ENCODE results near the gene ARMC8.
A peak's percentile ranks its signal among the peaks of the same experiment; 100 is the strongest.

Gene ARMC8

GRCh38 chr3:138187296-138188012 lies at the start of gene ARMC8:
Gene ARMC8, plus strand, starts transcription at chr3:138187301. Its CDS starts 254 bp downstream, at chr3:138187555.
- TF ChIP-seq EZH2 (IDR thresholded peaks at IDR 0.05; ENCODE audit: borderline replicate concordance, low read length) (no peak), CTCF (IDR thresholded peaks at IDR 0.05; ENCODE audit: low read length) (no peak)
- H3F3A ChIP-seq (ENCODE audit: insufficient read depth, low read length): no peaks in the 10 kb centered on the region
- no peaks in the 10 kb centered on the region for H3K27me3 ChIP-seq (ENCODE audit: insufficient read depth, low read length)
- H3K9ac ChIP-seq (ENCODE audit: low read length): peak within 1 kb of the TSS; percentile 72
- no peaks in the 10 kb centered on the region for H3K9me3 ChIP-seq (ENCODE audit: low read length)
- H3K4me2 ChIP-seq (ENCODE audit: low read length): peak within 1 kb of the TSS; percentile 68
- no peaks in the 10 kb centered on the region for H4K20me1 ChIP-seq (ENCODE audit: insufficient read depth, low read length)
- H2AFZ ChIP-seq (ENCODE audit: low read length): peak within 1 kb of the TSS; percentile 66
- H3K36me3 ChIP-seq (ENCODE audit: insufficient read depth, low read length): peaks cover 22% of the 10 kb centered on the region
- H3K79me2 ChIP-seq (ENCODE audit: insufficient read depth, low read length): peaks cover 48% of the 10 kb centered on the region
- H3K4me3 ChIP-seq (ENCODE audit: low read depth, low read length, poor library complexity, severe bottlenecking): peak within 1 kb of the TSS; percentile 91
- no peaks in the 10 kb centered on the region for H3K9me2 ChIP-seq (ENCODE audit: low read depth, low read length)
- peak within 1 kb of the TSS; percentile 57 for H3K27ac ChIP-seq (ENCODE audit: low read depth, low read length, poor library complexity, severe bottlenecking)
- peaks cover 25% of the 10 kb centered on the region for H3K4me1 ChIP-seq (ENCODE audit: insufficient read depth, low read length, severe bottlenecking)

- H3K27ac ChIP-seq (ENCODE audit: low read depth, low read length, poor library complexity, severe bottlenecking): no peak overlapping the region
- H2AFZ ChIP-seq (ENCODE audit: low read length): no peak overlapping the region
- H3K9ac ChIP-seq (ENCODE audit: low read length): no peak overlapping the region
- H3K27me3 ChIP-seq (ENCODE audit: insufficient read depth, low read length): no peaks in the 10 kb centered on the region
- no peaks in the 10 kb centered on the region for H3F3A ChIP-seq (ENCODE audit: insufficient read depth, low read length)
- TF ChIP-seq CTCF (IDR thresholded peaks at IDR 0.05; ENCODE audit: low read length) (no peak), EZH2 (IDR thresholded peaks at IDR 0.05; ENCODE audit: borderline replicate concordance, low read length) (no peak)
- no peak overlapping the region for H3K4me3 ChIP-seq (ENCODE audit: low read depth, low read length, poor library complexity, severe bottlenecking)
- H3K79me2 ChIP-seq (ENCODE audit: insufficient read depth, low read length): no peaks in the 10 kb centered on the region
- H3K9me3 ChIP-seq (ENCODE audit: low read length): no peaks in the 10 kb centered on the region
- no peaks in the 10 kb centered on the region for H3K9me2 ChIP-seq (ENCODE audit: low read depth, low read length)
- H3K4me2 ChIP-seq (ENCODE audit: low read length): no peak overlapping the region
- H4K20me1 ChIP-seq (ENCODE audit: insufficient read depth, low read length): no peaks in the 10 kb centered on the region
- no peaks in the 10 kb centered on the region for H3K36me3 ChIP-seq (ENCODE audit: insufficient read depth, low read length)
- H3K4me1 ChIP-seq (ENCODE audit: insufficient read depth, low read length, severe bottlenecking): no peaks in the 10 kb centered on the region
These were observed 49.2 kb upstream of the ARMC8 start for GRCh38 chr3:138137861-138138260.

GRCh38 chr3:138139691-138140090 lies 47.4 kb upstream of the ARMC8 start:
- H3K4me2 ChIP-seq (ENCODE audit: low read length): no peak overlapping the region
- H2AFZ ChIP-seq (ENCODE audit: low read length): no peak overlapping the region
- H3K4me3 ChIP-seq (ENCODE audit: low read depth, low read length, poor library complexity, severe bottlenecking): no peak overlapping the region
- H3K9me3 ChIP-seq (ENCODE audit: low read length): no peaks in the 10 kb centered on the region
- no peaks in the 10 kb centered on the region for H3F3A ChIP-seq (ENCODE audit: insufficient read depth, low read length)
- no peaks in the 10 kb centered on the region for H3K36me3 ChIP-seq (ENCODE audit: insufficient read depth, low read length)
- H3K79me2 ChIP-seq (ENCODE audit: insufficient read depth, low read length): no peaks in the 10 kb centered on the region
- H3K9me2 ChIP-seq (ENCODE audit: low read depth, low read length): no peaks in the 10 kb centered on the region
- H3K27me3 ChIP-seq (ENCODE audit: insufficient read depth, low read length): no peaks in the 10 kb centered on the region
- no peak overlapping the region for H3K27ac ChIP-seq (ENCODE audit: low read depth, low read length, poor library complexity, severe bottlenecking)
- H4K20me1 ChIP-seq (ENCODE audit: insufficient read depth, low read length): no peaks in the 10 kb centered on the region
- H3K9ac ChIP-seq (ENCODE audit: low read length): no peak overlapping the region
- H3K4me1 ChIP-seq (ENCODE audit: insufficient read depth, low read length, severe bottlenecking): no peaks in the 10 kb centered on the region
- TF ChIP-seq EZH2 (IDR thresholded peaks at IDR 0.05; ENCODE audit: borderline replicate concordance, low read length) (no peak), CTCF (IDR thresholded peaks at IDR 0.05; ENCODE audit: low read length) (no peak)

All from OCI-LY1 (cell line).